IPS-18c (cell line): Measurements from ENCODE around the gene SLC38A7.
"Not testable (repeated sequence)": the region's sequence is repeated elsewhere in the genome, so short reads cannot be mapped to it uniquely, and the experiment has no call there.

Source experiments
- H3K4me3 ChIP-seq: 2 replicates; pipeline ENCODE4 v1.7.0; 2013; ENCODE audit warnings: low read depth, mild to moderate bottlenecking, low read length, moderate library complexity; ENCODE audit not compliant: insufficient read depth
- H3K9me3 ChIP-seq: one replicate; pipeline ENCODE4 v1.6.1; 2013; ENCODE audit warnings: mild to moderate bottlenecking, low read length, moderate library complexity; ENCODE audit not compliant: control insufficient read depth, insufficient read depth

The SLC38A7 gene

GRCh38 chr16:58647107-58647506 lies 37.5 kb downstream of the SLC38A7 start:
- H3K4me3 ChIP-seq: no peak overlapping the region
- no peaks in the 10 kb centered on the region for H3K9me3 ChIP-seq

- no peak overlapping the region for H3K4me3 ChIP-seq
- H3K9me3 ChIP-seq: no peaks in the 10 kb centered on the region
Observed at GRCh38 chr16:58644765-58645487, 39.6 kb downstream of the SLC38A7 start.

- Histone ChIP-seq H3K9me3 (no peaks in the 10 kb centered on the region), H3K4me3 (no peak overlapping the region)
Observed at GRCh38 chr16:58644108-58644507, 40.5 kb downstream of the SLC38A7 start.

- no peak overlapping the region for H3K4me3 ChIP-seq
Observed at GRCh38 chr16:58640949-58641348, 43.6 kb downstream of the SLC38A7 start.

GRCh38 chr16:58639836-58640235 lies 44.7 kb downstream of the SLC38A7 start:
- Histone ChIP-seq H3K9me3 (no peaks in the 10 kb centered on the region), H3K4me3 (no peak overlapping the region)

More at GRCh38 chr16:58640949-58641348, 43.6 kb downstream of the SLC38A7 start:
- no peaks in the 10 kb centered on the region for H3K9me3 ChIP-seq

- no peaks in the 10 kb centered on the region for H3K9me3 ChIP-seq
- H3K4me3 ChIP-seq: no peak overlapping the region
Observed at GRCh38 chr16:58639230-58639629, 45.3 kb downstream of the SLC38A7 start.

- Histone ChIP-seq H3K9me3 (no peaks in the 10 kb centered on the region), H3K4me3 (no peak overlapping the region)
Observed at GRCh38 chr16:58638148-58639036, 46.2 kb downstream of the SLC38A7 start.

- H3K9me3 ChIP-seq: not testable (repeated sequence)
Observed at GRCh38 chr16:58637021-58637420, 47.5 kb downstream of the SLC38A7 start.

GRCh38 chr16:58636466-58636865 lies 48.1 kb downstream of the SLC38A7 start:
- no peak overlapping the region for H3K4me3 ChIP-seq
- H3K9me3 ChIP-seq: no peaks in the 10 kb centered on the region

More at GRCh38 chr16:58637021-58637420, 47.5 kb downstream of the SLC38A7 start:
- not testable (repeated sequence) for H3K4me3 ChIP-seq

GRCh38 chr16:58635502-58635901 lies 49.1 kb downstream of the SLC38A7 start:
- Histone ChIP-seq H3K9me3 (no peaks in the 10 kb centered on the region), H3K4me3 (no peak overlapping the region)

- H3K4me3 ChIP-seq: no peak overlapping the region
- no peaks in the 10 kb centered on the region for H3K9me3 ChIP-seq
Observed at GRCh38 chr16:58634265-58634802, 50.2 kb downstream of the SLC38A7 start.

- Histone ChIP-seq H3K9me3 (no peaks in the 10 kb centered on the region), H3K4me3 (peak within 1 kb of the TSS; percentile 85)
Observed at GRCh38 chr16:58629733-58630640, 54.6 kb downstream of the SLC38A7 start, which contains the start of gene CNOT1. TSS of gene CNOT1 (minus strand) at chr16:58629826. CDS start at chr16:58599337, 30,489 bp downstream.

- Histone ChIP-seq H3K4me3 (peak overlapping the region; percentile 85), H3K9me3 (no peaks in the 10 kb centered on the region)
Observed at GRCh38 chr16:58628845-58629732, 55.5 kb downstream of the SLC38A7 start.

GRCh38 chr16:58624209-58624608 lies 60.4 kb downstream of the SLC38A7 start:
- no peaks in the 10 kb centered on the region for H3K9me3 ChIP-seq
- H3K4me3 ChIP-seq: no peak overlapping the region

GRCh38 chr16:58620396-58620795 lies 64.2 kb downstream of the SLC38A7 start:
- Histone ChIP-seq H3K4me3 (no peak overlapping the region), H3K9me3 (no peaks in the 10 kb centered on the region)

- Histone ChIP-seq H3K4me3 (no peak overlapping the region), H3K9me3 (no peaks in the 10 kb centered on the region)
Observed at GRCh38 chr16:58615280-58615679, 69.3 kb downstream of the SLC38A7 start.
